CD4-positive, alpha-beta memory T cell (primary cell): ENCODE data around the gene AXL. TPM values are rescaled to one million over a fixed set of nuclear protein-coding genes. Genes with fewer than 3 reads are reported as not detected.
A peak's percentile ranks its signal among the peaks of the same experiment; 100 is the strongest.
"Not testable (repeated sequence)": the region's sequence is repeated elsewhere in the genome, so short reads cannot be mapped to it uniquely, and the experiment has no call there.

Experiments used
- CTCF ChIA-PET: fragments of 350-600 bp; sonication (Branson Sonifier 250); formaldehyde crosslinking; loops from one replicate; lab custom pipeline; 2021; ENCODE audit warnings: inconsistent platforms; ENCODE audit not compliant: partially characterized antibody; lab: Charles Lee
- POLR2A ChIA-PET: fragments of 350-600 bp; sonication (Branson Sonifier 250); formaldehyde crosslinking; loops from one replicate; lab custom pipeline; 2021; ENCODE audit not compliant: partially characterized antibody; lab: Charles Lee
- DNase-seq, 5 donors: peaks; one replicate each; pipeline versions ENCODE4 v3.0.0 to v3.0.0-alpha.2; 2020 to 2022; ENCODE audit warnings: mixed read lengths in 1 of 5
- H3K27ac ChIP-seq: one replicate; pipeline ENCODE4 v1.7.0; 2013; ENCODE audit warnings: low read depth, low read length
- H3K27me3 ChIP-seq: 2 replicates; pipeline ENCODE4 v1.7.0; 2013; ENCODE audit warnings: mild to moderate bottlenecking, low read length, moderate library complexity; ENCODE audit not compliant: insufficient read depth
- H3K36me3 ChIP-seq: 2 replicates; pipeline ENCODE4 v1.7.0; 2013; ENCODE audit warnings: mild to moderate bottlenecking, low read length, moderate library complexity; ENCODE audit not compliant: insufficient read depth
- H3K4me1 ChIP-seq: 2 replicates; pipeline ENCODE4 v1.7.0; 2013; ENCODE audit warnings: mild to moderate bottlenecking, low read length, moderate library complexity; ENCODE audit not compliant: insufficient read depth
- H3K4me3 ChIP-seq, 2 donors: one replicate each; pipeline ENCODE4 v1.7.0; 2013; ENCODE audit warnings: low read length in 2 of 2, mild to moderate bottlenecking in 1 of 2
- H3K9me3 ChIP-seq, 2 donors: one replicate each; pipeline ENCODE4 v1.7.0; 2013; ENCODE audit warnings: low read length in 2 of 2, control low read depth in 1 of 2; ENCODE audit not compliant: control insufficient read depth in 1 of 2
- H3K27ac Mint-ChIP-seq, 7 donors: one replicate each; pipeline ENCODE4 v1.8.0; 2020 to 2021; ENCODE audit warnings: mixed read lengths in 7 of 7, mild to moderate bottlenecking in 6 of 7, inconsistent platforms in 3 of 7, moderate library complexity in 3 of 7
- H3K27me3 Mint-ChIP-seq, 2 donors: one replicate each; pipeline ENCODE4 v1.8.0; 2020 to 2021; ENCODE audit warnings: mixed read lengths in 2 of 2
- H3K36me3 Mint-ChIP-seq, 2 donors: one replicate each; pipeline ENCODE4 v1.8.0; 2020 to 2021; ENCODE audit warnings: mixed read lengths in 2 of 2, inconsistent platforms in 1 of 2, mild to moderate bottlenecking in 1 of 2
- H3K4me1 Mint-ChIP-seq, 4 donors: one replicate each; pipeline ENCODE4 v1.8.0; 2020 to 2021; ENCODE audit warnings: mixed read lengths in 4 of 4, mild to moderate bottlenecking in 1 of 4
- H3K4me3 Mint-ChIP-seq, 8 donors: one replicate each; pipeline ENCODE4 v1.8.0; 2020 to 2021; ENCODE audit warnings: mixed read lengths in 8 of 8, mild to moderate bottlenecking in 7 of 8, moderate library complexity in 6 of 8, inconsistent platforms in 3 of 8
- H3K9me3 Mint-ChIP-seq, 8 donors: one replicate each; pipeline ENCODE4 v1.8.0; 2020 to 2021; ENCODE audit warnings: mixed read lengths in 8 of 8, mild to moderate bottlenecking in 5 of 8, inconsistent platforms in 3 of 8, moderate library complexity in 1 of 8
- intact Hi-C: fragments of 100-400 bp; cut with micrococcal nuclease; formaldehyde crosslinking; loops from one replicate; pipeline ENCODE4 v1.15.1; 2023
- polyA plus RNA-seq, 2 donors: library from polyadenylated mRNA; unstranded; fragments of 300-500 nt; fragmentation: Illumina TruSeq; gene quantifications; one replicate each; pipeline ENCODE4 v1.2.3, GENCODE V29; 2021
- total RNA-seq, 2 experiments: library from RNA; stranded (reverse); gene quantifications; one replicate each; pipeline ENCODE4 v1.2.3, GENCODE V29; 2021

AXL gene
- total and polyA plus RNA-seq, 4 experiments from 2014 or later: 0.10 to 0.32 (median 0.29) TPM; not detected in 1

GRCh38 chr19:41195675-41196497 lies 23.1 kb upstream of the AXL start:
- POLR2A ChIA-PET: no interaction called here
- Mint-ChIP-seq H3K36me3 (no peaks in the 10 kb centered on the region), H3K27ac (no peak overlapping the region)

GRCh38 chr19:41198559-41198958 lies 20.5 kb upstream of the AXL start:
- H3K27ac Mint-ChIP-seq: no peak overlapping the region
- H3K27ac ChIP-seq: no peak overlapping the region

More at GRCh38 chr19:41195675-41196497, 23.1 kb upstream of the AXL start:
- H3K27me3 Mint-ChIP-seq: peaks cover 27 to 33% of the 10 kb centered on the region in 2 donors
- peaks cover 0 to 2% (median 0%) of the 10 kb centered on the region in 8 donors for H3K9me3 Mint-ChIP-seq
- Histone ChIP-seq H3K4me3 (no peak overlapping the region), H3K27me3 (peaks cover 13% of the 10 kb centered on the region), H3K9me3 (no peaks in the 10 kb centered on the region), H3K36me3 (no peaks in the 10 kb centered on the region), H3K4me1 (peaks cover 16% of the 10 kb centered on the region), H3K27ac (no peak overlapping the region)
- CTCF ChIA-PET: no interaction called here
- H3K4me3 Mint-ChIP-seq: no peak overlapping the region
- intact Hi-C loops: no loop called here
- DNase-seq: no peak
- H3K4me1 Mint-ChIP-seq: peaks cover 6 to 16% (median 14%) of the 10 kb centered on the region in 4 donors

GRCh38 chr19:41203371-41203770 lies 15.7 kb upstream of the AXL start:
- peaks cover 3 to 11% (median 9%) of the 10 kb centered on the region in 4 donors for H3K4me1 Mint-ChIP-seq
- H3K4me3 Mint-ChIP-seq: no peak overlapping the region
- no peaks in the 10 kb centered on the region for H3K9me3 ChIP-seq
- H3K36me3 ChIP-seq: no peaks in the 10 kb centered on the region
- no peaks in the 10 kb centered on the region for H3K9me3 Mint-ChIP-seq
- no peak overlapping the region for H3K4me3 ChIP-seq
- ChIA-PET POLR2A (interaction anchor here (1.4 to 5.7 kb wide), 3 partner anchors 59 to 149 kb away, joined by 4 to 108 read pairs (median 15); partner anchors contain the start of gene CCDC97), CTCF (interaction anchor here (0.7 to 9.2 kb wide), 15 partner anchors 33 to 393 kb away, joined by 3 to 103 read pairs (median 4); partner anchors contain the start of genes CCDC97 and HNRNPUL1)
- H3K27ac Mint-ChIP-seq: peak overlapping the region in 1 of 7 donors; percentile 35
- H3K4me1 ChIP-seq: no peaks in the 10 kb centered on the region
- H3K27me3 ChIP-seq: no peaks in the 10 kb centered on the region
- H3K27ac ChIP-seq: no peak overlapping the region
- intact Hi-C loops: no loop called here
- H3K27me3 Mint-ChIP-seq: peaks cover 3% of the 10 kb centered on the region in 2 donors
- DNase-seq: no peak
- H3K36me3 Mint-ChIP-seq: no peaks in the 10 kb centered on the region

More at GRCh38 chr19:41198559-41198958, 20.5 kb upstream of the AXL start:
- ChIA-PET CTCF (interaction anchor here (1.5 kb wide), 1 partner anchor 110 kb away, joined by 3 read pairs; no protein-coding TSS in a partner anchor), POLR2A (no interaction called here)
- no peak for DNase-seq
- Histone ChIP-seq H3K4me1 (peaks cover 4% of the 10 kb centered on the region), H3K4me3 (no peak overlapping the region), H3K36me3 (no peaks in the 10 kb centered on the region), H3K9me3 (no peaks in the 10 kb centered on the region), H3K27me3 (peaks cover 4% of the 10 kb centered on the region)
- H3K27me3 Mint-ChIP-seq: peaks cover 11 to 20% of the 10 kb centered on the region in 2 donors
- intact Hi-C loops: no loop called here
- H3K4me3 Mint-ChIP-seq: no peak overlapping the region
- peaks cover 4 to 7% (median 7%) of the 10 kb centered on the region in 4 donors for H3K4me1 Mint-ChIP-seq
- no peaks in the 10 kb centered on the region for H3K36me3 Mint-ChIP-seq
- H3K9me3 Mint-ChIP-seq: peaks cover 0 to 2% (median 0%) of the 10 kb centered on the region in 8 donors

GRCh38 chr19:41204338-41204737 lies 14.7 kb upstream of the AXL start:
- H3K36me3 Mint-ChIP-seq, H3K27ac ChIP-seq, H3K4me1 ChIP-seq, H3K27me3 Mint-ChIP-seq, H3K4me3 ChIP-seq, H3K9me3 ChIP-seq, H3K27me3 ChIP-seq, H3K9me3 Mint-ChIP-seq, H3K36me3 ChIP-seq: not testable (repeated sequence)
- CTCF ChIA-PET: interaction anchor here (0.6 to 9.2 kb wide), 30 partner anchors 17 to 427 kb away, joined by 3 to 103 read pairs (median 4); partner anchors contain the start of genes CCDC97 and HNRNPUL1
- DNase-seq: peak; percentile 84 to 87 (median 85)
- H3K4me1 Mint-ChIP-seq: peaks cover 3 to 11% (median 9%) of the 10 kb centered on the region in 4 donors
- H3K4me3 Mint-ChIP-seq: peak overlapping the region in 1 of 8 donors; percentile 62
- intact Hi-C loops: loop anchor here (1.0 to 2.0 kb wide), 5 partner anchors 58 to 393 kb away; no protein-coding TSS in a partner anchor
- POLR2A ChIA-PET: interaction anchor here (0.6 to 5.7 kb wide), 8 partner anchors 22 to 332 kb away, joined by 3 to 108 read pairs (median 5); partner anchors contain the start of genes CCDC97 and HNRNPUL1
- peak overlapping the region; percentile 9 to 90 (median 70) for H3K27ac Mint-ChIP-seq

GRCh38 chr19:41205995-41206394 lies 13.0 kb upstream of the AXL start:
- POLR2A ChIA-PET: interaction anchor here (3.4 to 5.7 kb wide), 2 partner anchors 57 to 101 kb away, joined by 99 to 108 read pairs; partner anchors contain the start of genes CCDC97 and HNRNPUL1
- DNase-seq: no peak
- H3K4me1 ChIP-seq: no peaks in the 10 kb centered on the region
- peak overlapping the region in 2 of 7 donors; percentile 76 to 84 for H3K27ac Mint-ChIP-seq
- intact Hi-C loops: loop anchor here (2.0 kb wide), 1 partner anchor 235 kb away; no protein-coding TSS in a partner anchor
- peaks cover 3 to 11% (median 9%) of the 10 kb centered on the region in 4 donors for H3K4me1 Mint-ChIP-seq
- H3K36me3 Mint-ChIP-seq: no peaks in the 10 kb centered on the region
- no peak overlapping the region for H3K4me3 Mint-ChIP-seq
- no peaks in the 10 kb centered on the region for H3K27me3 ChIP-seq
- no peaks in the 10 kb centered on the region for H3K36me3 ChIP-seq
- no peaks in the 10 kb centered on the region for H3K9me3 Mint-ChIP-seq
- H3K9me3 ChIP-seq: no peaks in the 10 kb centered on the region
- no peak overlapping the region for H3K4me3 ChIP-seq
- H3K27me3 Mint-ChIP-seq: peaks cover 0 to 3% of the 10 kb centered on the region in 2 donors
- CTCF ChIA-PET: interaction anchor here (1.1 to 9.2 kb wide), 6 partner anchors 29 to 150 kb away, joined by 4 to 103 read pairs (median 18); partner anchors contain the start of genes CCDC97 and HNRNPUL1
- H3K27ac ChIP-seq: no peak overlapping the region

GRCh38 chr19:41206456-41206855 lies 12.6 kb upstream of the AXL start:
- no peak for DNase-seq
- intact Hi-C loops: no loop called here

More at GRCh38 chr19:41206456-41206855, 12.6 kb upstream of the AXL start:
- no peak overlapping the region for H3K27ac ChIP-seq
- no peaks in the 10 kb centered on the region for H3K27me3 ChIP-seq
- no peak overlapping the region for H3K4me3 Mint-ChIP-seq
- H3K27me3 Mint-ChIP-seq: peaks cover 0 to 3% of the 10 kb centered on the region in 2 donors
- no peaks in the 10 kb centered on the region for H3K9me3 Mint-ChIP-seq
- POLR2A ChIA-PET: interaction anchor here (3.4 to 5.7 kb wide), 2 partner anchors 57 to 101 kb away, joined by 99 to 108 read pairs; partner anchors contain the start of genes CCDC97 and HNRNPUL1
- peaks cover 3 to 11% (median 9%) of the 10 kb centered on the region in 4 donors for H3K4me1 Mint-ChIP-seq
- no peaks in the 10 kb centered on the region for H3K9me3 ChIP-seq
- peak overlapping the region in 2 of 7 donors; percentile 76 to 84 for H3K27ac Mint-ChIP-seq
- no peaks in the 10 kb centered on the region for H3K36me3 Mint-ChIP-seq
- H3K4me1 ChIP-seq: no peaks in the 10 kb centered on the region
- H3K4me3 ChIP-seq: no peak overlapping the region
- no peaks in the 10 kb centered on the region for H3K36me3 ChIP-seq
- CTCF ChIA-PET: interaction anchor here (1.1 to 9.2 kb wide), 4 partner anchors 29 to 142 kb away, joined by 4 to 103 read pairs (median 54); partner anchors contain the start of genes CCDC97 and HNRNPUL1
